SK-N-SH (cell line): ENCODE measurements around the gene PHYH. TPM values are rescaled to one million over a fixed set of nuclear protein-coding genes. Genes with fewer than 3 reads are reported as not detected.

Experiments
- CTCF ChIA-PET: fragments of 300-600, 350-600 bp; formaldehyde crosslinking; extraction: SDS; loops from one replicate; lab custom pipeline; 2021; lab: Yijun Ruan, JAX
- POLR2A ChIA-PET: fragments of 350-600 bp; sonication (Branson Sonifier 250); formaldehyde crosslinking; extraction: SDS; loops from one replicate; lab custom pipeline; 2020; ENCODE audit warnings: antibody characterized with exemption, inconsistent platforms; lab: Yijun Ruan, JAX
- DNase-seq: peaks from one replicate; pipeline ENCODE4 v3.0.0; 2012
- H2AFZ ChIP-seq: fragments of 200-600 bp; sonication (generic); 2 replicates; pipeline ENCODE4 v1.8.1; 2016; ENCODE audit warnings: antibody characterized with exemption, mild to moderate bottlenecking, low read depth
- H3F3A ChIP-seq: fragments of 200-600 bp; sonication (generic); replicated peaks from 2 replicates; pipeline ENCODE3; 2016; ENCODE audit warnings: antibody characterized with exemption, mild to moderate bottlenecking; ENCODE audit not compliant: insufficient read depth
- H3K27ac ChIP-seq, 2 experiments: fragments of 200-500 bp in 1 of 2; fragments of 200-600 bp in 1 of 2; sonication (Bioruptor generic) in 1 of 2; sonication (generic), shearing (Covaris generic) in 1 of 2; 2 replicates each; pipeline versions ENCODE4 v1.5.1 to v1.6.1; 2014 to 2016; ENCODE audit warnings: low read depth in 2 of 2, inconsistent platforms in 1 of 2, low read length in 1 of 2, mild to moderate bottlenecking in 1 of 2, mixed read lengths in 1 of 2
- H3K27me3 ChIP-seq: fragments of 200-600 bp; sonication (generic), shearing (Covaris generic); 2 replicates; pipeline ENCODE4 v1.6.1; 2016; ENCODE audit warnings: mixed run types; ENCODE audit not compliant: insufficient read depth
- H3K36me3 ChIP-seq, 2 experiments: fragments of 200-500 bp in 1 of 2; fragments of 200-600 bp in 1 of 2; sonication (Bioruptor generic) in 1 of 2; sonication (generic) in 1 of 2; replicated peaks in 1 of 2; 2 replicates each; pipeline versions ENCODE3 to v1.5.1; 2014 to 2016; ENCODE audit warnings: low read length in 1 of 2, mild to moderate bottlenecking in 1 of 2; ENCODE audit not compliant: insufficient read depth in 2 of 2, control insufficient read depth in 1 of 2
- H3K4me1 ChIP-seq, 2 experiments: fragments of 200-500 bp in 1 of 2; fragments of 200-600 bp in 1 of 2; sonication (Bioruptor generic) in 1 of 2; sonication (generic), shearing (Covaris generic) in 1 of 2; 2 replicates each; pipeline versions ENCODE4 v1.5.1 to v1.6.1; 2014 to 2016; ENCODE audit warnings: low read depth in 1 of 2, low read length in 1 of 2, mixed run types in 1 of 2; ENCODE audit not compliant: insufficient read depth in 2 of 2, control insufficient read depth in 1 of 2
- H3K4me2 ChIP-seq: fragments of 200-600 bp; sonication (generic), shearing (Covaris generic); 2 replicates; pipeline ENCODE4 v1.6.1; 2017; ENCODE audit warnings: mixed run types
- H3K4me3 ChIP-seq, 2 experiments: fragments of 200-500 bp in 1 of 2; fragments of 200-600 bp in 1 of 2; sonication (Bioruptor generic) in 1 of 2; sonication (generic), shearing (Covaris generic) in 1 of 2; 2 replicates each; pipeline versions ENCODE4 v1.5.1 to v1.8.1; 2014 to 2016; ENCODE audit warnings: low read depth in 2 of 2, inconsistent platforms in 1 of 2, low read length in 1 of 2, mild to moderate bottlenecking in 1 of 2, mixed read lengths in 1 of 2, moderate library complexity in 1 of 2
- H3K79me2 ChIP-seq: fragments of 200-600 bp; sonication (generic); 2 replicates; pipeline ENCODE4 v1.8.1; 2017; ENCODE audit warnings: mild to moderate bottlenecking; ENCODE audit not compliant: insufficient read depth
- H3K9ac ChIP-seq: fragments of 200-600 bp; sonication (generic); 2 replicates; pipeline ENCODE4 v1.6.1; 2017; ENCODE audit warnings: mixed run types
- H3K9me2 ChIP-seq: fragments of 200-600 bp; sonication (generic); 2 replicates; pipeline ENCODE4 v1.6.1; 2017; ENCODE audit warnings: mixed run types
- H3K9me3 ChIP-seq: fragments of 200-600 bp; sonication (generic); 2 replicates; pipeline ENCODE4 v1.6.1; 2017; ENCODE audit warnings: mixed run types, mild to moderate bottlenecking, moderate library complexity
- H4K20me1 ChIP-seq: fragments of 200-600 bp; sonication (generic); 2 replicates; pipeline ENCODE4 v1.6.1; 2017; ENCODE audit warnings: mild to moderate bottlenecking, mixed run types; ENCODE audit not compliant: insufficient read depth
- IRF3 ChIP-seq: fragments of 150-350 bp; IDR thresholded peaks from 2 replicates; pipeline ENCODE4 v1.6.1; 2016; ENCODE audit warnings: mild to moderate bottlenecking, low read depth, low read length
- MEF2A ChIP-seq: IDR thresholded peaks from 2 replicates; pipeline ENCODE4 v1.4.0; 2012; ENCODE audit warnings: low read depth, borderline replicate concordance
- NFIC ChIP-seq: IDR thresholded peaks from 2 replicates; pipeline ENCODE4 v1.4.0; 2012; ENCODE audit warnings: borderline replicate concordance
- RCOR1 ChIP-seq: fragments of 150-350 bp; IDR thresholded peaks from 2 replicates; pipeline ENCODE4 v1.6.1; 2017; ENCODE audit warnings: antibody characterized with exemption, low read length
- REST ChIP-seq: IDR thresholded peaks from 2 replicates; pipeline ENCODE4 v1.6.1; 2012; ENCODE audit warnings: mild to moderate bottlenecking, low read depth, low read length, moderate library complexity
- RXRA ChIP-seq: IDR thresholded peaks from 2 replicates; pipeline ENCODE4 v1.4.0; 2012; ENCODE audit warnings: low read depth, mild to moderate bottlenecking, borderline replicate concordance
- SIN3A ChIP-seq: IDR thresholded peaks from 2 replicates; pipeline ENCODE4 v1.6.1; 2012; ENCODE audit warnings: low read depth, mild to moderate bottlenecking, low read length, moderate library complexity, borderline replicate concordance
- TCF12 ChIP-seq: IDR thresholded peaks from 2 replicates; pipeline ENCODE4 v1.4.0; 2012
- USF1 ChIP-seq: IDR thresholded peaks from 2 replicates; pipeline ENCODE4 v1.4.0; 2012; ENCODE audit warnings: low read depth, borderline replicate concordance
- WGBS: methylation state at CpG from one replicate; pipeline ENCODE4 v1.1.6; 2017; ENCODE audit warnings: low lambda C conversion rate; 5-methylcytosine and 5-hydroxymethylcytosine counted together
- polyA plus RNA-seq, 3 experiments: library from polyadenylated mRNA; depleted of rRNA; stranded (reverse); fragments of >200 nt; gene quantifications; 2 replicates each; pipeline ENCODE4 v1.2.3, GENCODE V29; 2012
- TF ChIP-seq, protein P1 (sequence below): IDR thresholded peaks from 2 replicates; pipeline ENCODE4 v1.4.0; 2012; ENCODE audit warnings: low read depth, borderline replicate concordance
- TF ChIP-seq, protein P2 (sequence below): fragments of 150-350 bp; IDR thresholded peaks from 2 replicates; pipeline ENCODE4 v1.6.1; 2017; ENCODE audit warnings: antibody characterized with exemption, low read length, low read depth, borderline replicate concordance

PHYH gene
- polyA plus RNA-seq, 1 of the 3 experiments (the other 2 are of a cell fraction): 16.2 TPM

GRCh38 chr10:13317474-13317873, 17.6 kb upstream of the PHYH start:
- H3K9me2 ChIP-seq: no peaks in the 10 kb centered on the region
- H3K79me2 ChIP-seq: no peaks in the 10 kb centered on the region
- H3K27me3 ChIP-seq: no peaks in the 10 kb centered on the region
- H3K36me3 ChIP-seq: peaks cover 11 to 15% of the 10 kb centered on the region in 2 experiments
- H3K4me3 ChIP-seq: no peak overlapping the region
- H3K9me3 ChIP-seq: no peaks in the 10 kb centered on the region
- ChIA-PET POLR2A (no interaction called here), CTCF (interaction anchor here (4.0 kb wide), 1 partner anchor 15 kb away, joined by 20 read pairs; no protein-coding TSS in a partner anchor)
- TF ChIP-seq, protein P1, sequence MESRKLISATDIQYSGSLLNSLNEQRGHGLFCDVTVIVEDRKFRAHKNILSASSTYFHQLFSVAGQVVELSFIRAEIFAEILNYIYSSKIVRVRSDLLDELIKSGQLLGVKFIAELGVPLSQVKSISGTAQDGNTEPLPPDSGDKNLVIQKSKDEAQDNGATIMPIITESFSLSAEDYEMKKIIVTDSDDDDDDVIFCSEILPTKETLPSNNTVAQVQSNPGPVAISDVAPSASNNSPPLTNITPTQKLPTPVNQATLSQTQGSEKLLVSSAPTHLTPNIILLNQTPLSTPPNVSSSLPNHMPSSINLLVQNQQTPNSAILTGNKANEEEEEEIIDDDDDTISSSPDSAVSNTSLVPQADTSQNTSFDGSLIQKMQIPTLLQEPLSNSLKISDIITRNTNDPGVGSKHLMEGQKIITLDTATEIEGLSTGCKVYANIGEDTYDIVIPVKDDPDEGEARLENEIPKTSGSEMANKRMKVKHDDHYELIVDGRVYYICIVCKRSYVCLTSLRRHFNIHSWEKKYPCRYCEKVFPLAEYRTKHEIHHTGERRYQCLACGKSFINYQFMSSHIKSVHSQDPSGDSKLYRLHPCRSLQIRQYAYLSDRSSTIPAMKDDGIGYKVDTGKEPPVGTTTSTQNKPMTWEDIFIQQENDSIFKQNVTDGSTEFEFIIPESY: no peak
- TF ChIP-seq NFIC: no peak
- H2AFZ ChIP-seq: no peak overlapping the region
- H3F3A ChIP-seq: peaks cover 10% of the 10 kb centered on the region
- no peaks in the 10 kb centered on the region for H4K20me1 ChIP-seq
- no peak overlapping the region for H3K4me2 ChIP-seq
- H3K9ac ChIP-seq: no peak overlapping the region
- no peaks in the 10 kb centered on the region for H3K4me1 ChIP-seq
- no peak overlapping the region for H3K27ac ChIP-seq
- DNase-seq: no peak
- WGBS: 99% methylated on average over 6 of the region's 6 CpGs

DNA sequence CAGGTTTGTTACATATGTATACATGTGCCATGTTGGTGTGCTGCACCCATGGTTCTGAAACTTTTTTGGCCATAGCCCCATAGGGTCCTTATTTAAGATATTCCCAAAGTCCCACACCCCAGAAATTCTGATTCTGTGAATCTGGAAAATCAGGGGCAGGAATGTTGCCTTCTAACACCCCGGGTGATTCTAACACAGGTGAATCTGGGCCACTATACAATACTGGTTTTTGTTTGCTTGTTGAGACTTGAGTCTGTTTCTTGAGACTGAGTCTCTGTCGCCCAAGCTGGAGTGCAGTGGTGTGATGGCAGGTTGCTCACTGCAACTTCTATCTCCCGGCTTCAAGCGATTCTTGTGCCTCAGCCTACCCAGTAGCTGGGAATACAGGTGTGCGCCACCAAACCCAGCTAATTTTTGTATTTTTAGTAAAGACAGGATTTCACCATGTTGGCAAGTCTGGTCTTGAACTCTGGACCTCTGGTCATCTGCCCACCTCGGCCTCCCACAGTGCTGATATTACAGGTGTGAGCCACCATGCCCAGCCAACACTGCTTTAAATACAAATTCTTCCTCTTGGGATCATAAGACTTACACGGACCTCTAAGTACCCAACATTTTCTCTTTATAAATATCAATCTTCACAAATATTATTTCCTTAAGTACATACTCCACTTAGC, 16.9 kb upstream of the PHYH start:
- no peak for DNase-seq
- no peaks in the 10 kb centered on the region for H3K9me3 ChIP-seq
- no peak overlapping the region for H2AFZ ChIP-seq
- no peaks in the 10 kb centered on the region for H3K27me3 ChIP-seq
- no peak overlapping the region for H3K27ac ChIP-seq
- no peaks in the 10 kb centered on the region for H3K79me2 ChIP-seq
- TF ChIP-seq USF1 (no peak), RCOR1 (no peak), RXRA (no peak), MEF2A (no peak), TCF12 (no peak), SIN3A (no peak), REST (no peak), IRF3 (no peak)
- TF ChIP-seq, protein P1: no peak
- TF ChIP-seq, protein P2, sequence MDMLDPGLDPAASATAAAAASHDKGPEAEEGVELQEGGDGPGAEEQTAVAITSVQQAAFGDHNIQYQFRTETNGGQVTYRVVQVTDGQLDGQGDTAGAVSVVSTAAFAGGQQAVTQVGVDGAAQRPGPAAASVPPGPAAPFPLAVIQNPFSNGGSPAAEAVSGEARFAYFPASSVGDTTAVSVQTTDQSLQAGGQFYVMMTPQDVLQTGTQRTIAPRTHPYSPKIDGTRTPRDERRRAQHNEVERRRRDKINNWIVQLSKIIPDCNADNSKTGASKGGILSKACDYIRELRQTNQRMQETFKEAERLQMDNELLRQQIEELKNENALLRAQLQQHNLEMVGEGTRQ: no peak
- POLR2A ChIA-PET: no interaction called here
- no peak overlapping the region for H3K4me3 ChIP-seq
- WGBS: 95% methylated on average over 7 of the region's 7 CpGs
- H3K4me2 ChIP-seq: no peak overlapping the region
- H3K4me1 ChIP-seq: no peaks in the 10 kb centered on the region
- no peak overlapping the region for H3K9ac ChIP-seq
- no peaks in the 10 kb centered on the region for H3K9me2 ChIP-seq
- CTCF ChIA-PET: interaction anchor here (4.0 kb wide), 1 partner anchor 14 kb away, joined by 20 read pairs; no protein-coding TSS in a partner anchor
- H3F3A ChIP-seq: peaks cover 10% of the 10 kb centered on the region
- H4K20me1 ChIP-seq: no peaks in the 10 kb centered on the region
- peaks cover 11 to 12% of the 10 kb centered on the region in 2 experiments for H3K36me3 ChIP-seq
